ENCODE results near the gene GOLGA3.
"Not testable (repeated sequence)": the region's sequence is repeated elsewhere in the genome, so short reads cannot be mapped to it uniquely, and the experiment has no call there.

The GOLGA3 gene

GRCh38 chr12:132812631-132813305, 15.9 kb downstream of the GOLGA3 start:
- no peak for DNase-seq (ENCODE audit: low read depth)
- H3K4me3 ChIP-seq (ENCODE audit: low read depth, low read length) = no peak overlapping the region
- TF ChIP-seq MAX (IDR thresholded peaks at IDR 0.05; ENCODE audit: low read depth, low read length) (no peak), MYC (IDR thresholded peaks at IDR 0.05; ENCODE audit: low read depth, low read length) (no peak), CTCF (IDR thresholded peaks at IDR 0.05; ENCODE audit: low read depth, low read length) (no peak)

- not testable (repeated sequence) for H3K4me3 ChIP-seq (ENCODE audit: low read depth, low read length)
- DNase-seq (ENCODE audit: low read depth) = peak; percentile 47
- peak; percentile 38 for TF ChIP-seq CTCF (IDR thresholded peaks at IDR 0.05; ENCODE audit: low read depth, low read length)
Measured at GRCh38 chr12:132809391-132809790, 19.3 kb downstream of the GOLGA3 start.

GRCh38 chr12:132807295-132808092, 21.2 kb downstream of the GOLGA3 start:
- DNase-seq (ENCODE audit: low read depth) = no peak
- TF ChIP-seq MAX (IDR thresholded peaks at IDR 0.05; ENCODE audit: low read depth, low read length) (no peak), CTCF (IDR thresholded peaks at IDR 0.05; ENCODE audit: low read depth, low read length) (no peak), POLR2A (IDR thresholded peaks at IDR 0.05; ENCODE audit: extremely low read depth, insufficient read length) (no peak), MYC (IDR thresholded peaks at IDR 0.05; ENCODE audit: low read depth, low read length) (no peak)
- no peak overlapping the region for H3K4me3 ChIP-seq (ENCODE audit: low read depth, low read length)

GRCh38 chr12:132806857-132807256, 21.8 kb downstream of the GOLGA3 start:
- no peak for TF ChIP-seq CTCF (IDR thresholded peaks at IDR 0.05; ENCODE audit: low read depth, low read length)
- no peak for TF ChIP-seq POLR2A (IDR thresholded peaks at IDR 0.05; ENCODE audit: extremely low read depth, insufficient read length)
- TF ChIP-seq MYC (IDR thresholded peaks at IDR 0.05; ENCODE audit: low read depth, low read length) = no peak
- TF ChIP-seq MAX (IDR thresholded peaks at IDR 0.05; ENCODE audit: low read depth, low read length) = no peak
- DNase-seq (ENCODE audit: low read depth) = no peak
- no peak overlapping the region for H3K4me3 ChIP-seq (ENCODE audit: low read depth, low read length)

GRCh38 chr12:132804426-132804861, 24.2 kb downstream of the GOLGA3 start:
- DNase-seq (ENCODE audit: low read depth) = no peak
- H3K4me3 ChIP-seq (ENCODE audit: low read depth, low read length) = no peak overlapping the region
- TF ChIP-seq MYC (IDR thresholded peaks at IDR 0.05; ENCODE audit: low read depth, low read length) (no peak), POLR2A (IDR thresholded peaks at IDR 0.05; ENCODE audit: extremely low read depth, insufficient read length) (no peak), CTCF (IDR thresholded peaks at IDR 0.05; ENCODE audit: low read depth, low read length) (no peak), MAX (IDR thresholded peaks at IDR 0.05; ENCODE audit: low read depth, low read length) (no peak)

Measured in NB4 (cell line).